Tibial nerve (tissue), 4 donors: Measurements from ENCODE around the gene DENND4B. TPM values are rescaled to one million over a fixed set of nuclear protein-coding genes. Genes with fewer than 3 reads are reported as not detected.

ENCODE experiments used
- DNase-seq, 2 donors: peaks; one replicate each; pipeline ENCODE4 v3.0.0-alpha.2; 2019; ENCODE audit warnings: low spot score in 2 of 2
- H3K27ac ChIP-seq, 4 donors: fragments of 200-600 bp; sonication (generic) in 3 of 4; one replicate each; pipeline ENCODE4 v1.5.1; 2017 to 2019; ENCODE audit warnings: mild to moderate bottlenecking in 1 of 4
- H3K27me3 ChIP-seq, 2 donors: fragments of 200-600 bp; sonication (generic) in 1 of 2; one replicate each; pipeline versions ENCODE4 v1.5.1 to v1.6.0; 2017 to 2019
- H3K36me3 ChIP-seq, 3 donors: fragments of 200-600 bp; sonication (generic); one replicate each; pipeline ENCODE4 v1.5.1; 2018 to 2019
- H3K4me1 ChIP-seq, 4 donors: fragments of 200-600 bp; sonication (generic) in 3 of 4; one replicate each; pipeline ENCODE4 v1.5.1; 2017 to 2019
- H3K4me3 ChIP-seq, 4 donors: fragments of 200-600 bp; sonication (generic) in 3 of 4; one replicate each; pipeline ENCODE4 v1.5.1; 2017 to 2019; ENCODE audit warnings: mild to moderate bottlenecking in 1 of 4, moderate library complexity in 1 of 4
- H3K9me3 ChIP-seq, 4 donors: fragments of 200-600 bp; sonication (generic) in 3 of 4; one replicate each; pipeline ENCODE4 v1.5.1; 2017 to 2019
- EP300 ChIP-seq, 2 donors: sonication (generic); formaldehyde crosslinking; IDR thresholded peaks; one replicate each; pipeline ENCODE4 v1.6.1; 2017; ENCODE audit warnings: antibody characterized with exemption in 2 of 2, mild to moderate bottlenecking in 1 of 2
- POLR2A ChIP-seq, 2 donors: fragments of 450-650 bp; IDR thresholded peaks; one replicate each; pipeline ENCODE4 v1.6.1; 2017; ENCODE audit warnings: antibody characterized with exemption in 2 of 2, mild to moderate bottlenecking in 2 of 2, moderate library complexity in 2 of 2
- WGBS, 2 donors: methylation state at CpG; one replicate each; pipeline ENCODE4 v1.1.5; 2018; 5-methylcytosine and 5-hydroxymethylcytosine counted together
- total RNA-seq, 4 donors: library from RNA; depleted of rRNA; stranded (reverse); fragments of >200 nt; gene quantifications; one replicate each; pipeline ENCODE4 v1.1.0, GENCODE V29; 2016
- TF ChIP-seq, protein P1 (sequence below), 5 experiments: fragments of 200-600 bp in 3 of 5; fragments of 450-650 bp in 2 of 5; sonication (generic) in 3 of 5; IDR thresholded peaks; one replicate each; pipeline ENCODE4 v1.5.1; 2016 to 2019; ENCODE audit warnings: antibody characterized with exemption in 5 of 5, mild to moderate bottlenecking in 3 of 5, moderate library complexity in 2 of 5

Gene DENND4B
- total RNA-seq, 4 donors from 2014 or later = 42.8 to 78.0 (median 56.7) TPM

DNA sequence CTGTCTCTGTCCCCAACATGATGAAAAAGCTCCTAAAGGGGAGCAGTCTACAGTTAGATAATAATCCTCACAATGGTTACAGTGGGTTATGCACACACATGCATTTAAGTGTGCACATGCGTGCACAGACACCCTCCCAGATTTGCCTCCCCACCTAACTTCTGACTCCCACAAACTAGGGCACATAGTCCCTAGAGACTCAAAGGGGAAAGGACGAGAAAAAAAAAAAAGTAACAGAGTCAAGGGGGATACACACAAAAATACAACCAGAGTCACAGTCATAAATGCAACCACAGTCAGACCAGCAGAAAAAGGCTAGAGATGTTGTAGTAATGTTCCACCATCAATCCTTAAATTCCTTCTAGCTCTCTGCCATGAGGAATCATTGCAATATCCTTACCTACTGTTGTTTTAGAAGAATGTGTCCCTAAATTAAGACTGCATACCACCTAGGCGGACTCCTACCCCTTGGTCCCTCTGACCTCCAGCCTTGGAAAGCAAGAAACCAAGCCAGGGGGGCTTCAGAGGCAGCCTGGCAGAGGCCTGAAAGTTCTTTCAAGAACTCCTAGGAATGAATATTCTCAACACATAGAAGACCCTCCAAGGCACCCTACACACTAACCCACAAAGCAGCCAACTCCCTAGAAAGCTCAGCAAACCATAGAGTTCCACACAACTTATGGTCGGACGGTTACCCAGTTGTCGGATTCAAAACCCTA is 10.6 kb upstream of the DENND4B start:
- WGBS, 2 donors = 26 to 30% methylated on average over 6 of the region's 6 CpGs

GRCh38 chr1:153954826-153955225 is 8.3 kb upstream of the DENND4B start:
- WGBS, 2 donors = 89 to 94% methylated on average over 10 of the region's 10 CpGs

More for the DNA sequence above, 10.6 kb upstream of the DENND4B start:
- Histone ChIP-seq H3K9me3 (no peaks in the 10 kb centered on the region), H3K27ac (peak overlapping the region in 3 of 4 donors; percentile 86 to 97 (median 90)), H3K27me3 (no peaks in the 10 kb centered on the region), H3K4me1 (peaks cover 0 to 68% (median 29%) of the 10 kb centered on the region in 4 donors), H3K36me3 (peaks cover 0 to 53% (median 2%) of the 10 kb centered on the region in 3 donors), H3K4me3 (peak overlapping the region; percentile 66 to 92 (median 74))
- DNase-seq = no peak
- TF ChIP-seq POLR2A (IDR thresholded peaks at IDR 0.05) = no peak

DNA sequence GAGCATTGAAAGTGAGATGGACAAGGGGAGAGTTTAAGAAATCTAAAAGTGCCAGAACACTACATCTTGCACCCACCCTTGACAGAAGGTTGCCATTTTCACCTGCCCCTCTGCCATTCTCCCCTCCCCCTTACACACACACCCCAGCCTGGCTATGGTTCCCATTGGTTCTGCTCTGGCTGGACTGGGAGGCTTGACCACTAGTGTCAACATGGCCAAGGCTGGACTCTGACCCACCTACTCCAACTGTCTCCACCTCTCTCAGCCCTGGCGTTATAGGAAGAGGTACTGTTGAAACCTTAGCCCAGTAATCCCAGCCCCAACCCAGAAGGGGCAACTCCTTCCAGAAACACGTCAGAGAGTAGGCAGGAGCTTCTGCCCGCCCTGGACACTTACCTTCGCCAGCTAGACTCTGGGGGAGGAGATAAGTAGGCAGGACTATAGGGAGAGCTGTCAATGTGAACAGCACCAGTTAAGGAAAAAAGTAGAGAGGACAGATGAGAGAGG is 7.4 kb upstream of the DENND4B start:
- Histone ChIP-seq H3K4me3 (no peak overlapping the region), H3K36me3 (peaks cover 0 to 59% (median 25%) of the 10 kb centered on the region in 3 donors), H3K4me1 (peaks cover 0 to 38% (median 20%) of the 10 kb centered on the region in 4 donors), H3K27me3 (no peaks in the 10 kb centered on the region), H3K27ac (no peak overlapping the region), H3K9me3 (no peaks in the 10 kb centered on the region)
- no peak for DNase-seq
- TF ChIP-seq EP300 (IDR thresholded peaks at IDR 0.05) = no peak
- no peak for TF ChIP-seq POLR2A (IDR thresholded peaks at IDR 0.05)
- TF ChIP-seq, protein P1, sequence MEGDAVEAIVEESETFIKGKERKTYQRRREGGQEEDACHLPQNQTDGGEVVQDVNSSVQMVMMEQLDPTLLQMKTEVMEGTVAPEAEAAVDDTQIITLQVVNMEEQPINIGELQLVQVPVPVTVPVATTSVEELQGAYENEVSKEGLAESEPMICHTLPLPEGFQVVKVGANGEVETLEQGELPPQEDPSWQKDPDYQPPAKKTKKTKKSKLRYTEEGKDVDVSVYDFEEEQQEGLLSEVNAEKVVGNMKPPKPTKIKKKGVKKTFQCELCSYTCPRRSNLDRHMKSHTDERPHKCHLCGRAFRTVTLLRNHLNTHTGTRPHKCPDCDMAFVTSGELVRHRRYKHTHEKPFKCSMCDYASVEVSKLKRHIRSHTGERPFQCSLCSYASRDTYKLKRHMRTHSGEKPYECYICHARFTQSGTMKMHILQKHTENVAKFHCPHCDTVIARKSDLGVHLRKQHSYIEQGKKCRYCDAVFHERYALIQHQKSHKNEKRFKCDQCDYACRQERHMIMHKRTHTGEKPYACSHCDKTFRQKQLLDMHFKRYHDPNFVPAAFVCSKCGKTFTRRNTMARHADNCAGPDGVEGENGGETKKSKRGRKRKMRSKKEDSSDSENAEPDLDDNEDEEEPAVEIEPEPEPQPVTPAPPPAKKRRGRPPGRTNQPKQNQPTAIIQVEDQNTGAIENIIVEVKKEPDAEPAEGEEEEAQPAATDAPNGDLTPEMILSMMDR (IDR thresholded peaks at IDR 0.05) = no peak
- 69 to 85% methylated on average over 4 of the region's 4 CpGs for WGBS, 2 donors

More at GRCh38 chr1:153954826-153955225, 8.3 kb upstream of the DENND4B start:
- Histone ChIP-seq H3K4me1 (peaks cover 0 to 47% (median 22%) of the 10 kb centered on the region in 4 donors), H3K27me3 (no peaks in the 10 kb centered on the region), H3K27ac (no peak overlapping the region), H3K36me3 (peaks cover 0 to 56% (median 19%) of the 10 kb centered on the region in 3 donors), H3K4me3 (no peak overlapping the region), H3K9me3 (no peaks in the 10 kb centered on the region)
- TF ChIP-seq, protein P1 (IDR thresholded peaks at IDR 0.05) = no peak
- TF ChIP-seq EP300 (IDR thresholded peaks at IDR 0.05) = no peak
- no peak for DNase-seq

GRCh38 chr1:153951801-153952200 is 5.3 kb upstream of the DENND4B start:
- H3K27me3 ChIP-seq = no peaks in the 10 kb centered on the region
- no peak overlapping the region for H3K27ac ChIP-seq
- no peaks in the 10 kb centered on the region for H3K9me3 ChIP-seq
- no peak overlapping the region for H3K4me3 ChIP-seq
- TF ChIP-seq EP300 (IDR thresholded peaks at IDR 0.05) = no peak
- TF ChIP-seq POLR2A (IDR thresholded peaks at IDR 0.05) = no peak
- TF ChIP-seq, protein P1 (IDR thresholded peaks at IDR 0.05) = no peak
- H3K4me1 ChIP-seq = peaks cover 0 to 32% (median 14%) of the 10 kb centered on the region in 4 donors
- no peak for DNase-seq
- peaks cover 3 to 75% (median 27%) of the 10 kb centered on the region in 3 donors for H3K36me3 ChIP-seq
- 85 to 90% methylated on average over 2 of the region's 2 CpGs for WGBS, 2 donors

- DNase-seq = no peak
- peaks cover 3 to 75% (median 27%) of the 10 kb centered on the region in 3 donors for H3K36me3 ChIP-seq
- WGBS, 2 donors = 95% methylated on average over 11 of the region's 11 CpGs
- no peak for TF ChIP-seq POLR2A (IDR thresholded peaks at IDR 0.05)
- TF ChIP-seq, protein P1 (IDR thresholded peaks at IDR 0.05) = no peak
- no peaks in the 10 kb centered on the region for H3K9me3 ChIP-seq
- no peaks in the 10 kb centered on the region for H3K27me3 ChIP-seq
- H3K27ac ChIP-seq = no peak overlapping the region
- peaks cover 0 to 28% (median 10%) of the 10 kb centered on the region in 4 donors for H3K4me1 ChIP-seq
- H3K4me3 ChIP-seq = no peak overlapping the region
These were observed 4.7 kb upstream of the DENND4B start for GRCh38 chr1:153951183-153951582.
